PC-3 (cell line): ENCODE results near the gene ESR1.

Experiments
- EZH2 ChIP-seq: fragments of 300-600 bp; sonication (generic); IDR thresholded peaks from one replicate; pipeline ENCODE4 v1.6.1; 2017; ENCODE audit warnings: antibody characterized with exemption, mild to moderate bottlenecking, low read length; ENCODE audit not compliant: unreplicated experiment
- EZH2phosphoT487 ChIP-seq: fragments of 300-600 bp; sonication (generic); IDR thresholded peaks from 2 replicates; pipeline ENCODE4 v1.6.1; 2018; ENCODE audit warnings: mild to moderate bottlenecking, antibody characterized with exemption, low read length, borderline replicate concordance
- TF ChIP-seq, protein P1 (sequence below): fragments of 300-600 bp; sonication (generic); conservative IDR thresholded peaks from 2 replicates; pipeline ENCODE4 v1.5.1; 2017; ENCODE audit warnings: antibody characterized with exemption, low read depth, mild to moderate bottlenecking, low read length

DNA sequence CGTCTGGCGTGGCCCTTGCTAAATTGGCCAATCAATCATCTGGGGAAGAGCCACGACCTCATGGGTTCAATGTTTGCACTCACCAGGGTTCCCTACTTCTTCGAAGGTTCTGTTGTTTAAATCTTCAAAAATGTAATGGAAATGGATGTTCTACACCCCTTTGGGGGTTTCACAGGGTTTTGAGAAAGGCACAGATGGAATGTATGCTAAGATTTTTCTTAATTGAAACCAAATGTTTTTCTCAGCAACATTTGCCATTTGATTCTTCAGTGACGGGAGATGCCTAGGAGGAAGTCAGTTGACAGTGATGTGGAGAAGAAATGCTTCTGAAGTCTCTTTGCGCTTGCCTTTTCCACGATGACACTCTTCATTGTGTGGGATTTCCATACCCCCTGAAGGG is 312.3 kb downstream of the ESR1 start:
- TF ChIP-seq, protein P1, sequence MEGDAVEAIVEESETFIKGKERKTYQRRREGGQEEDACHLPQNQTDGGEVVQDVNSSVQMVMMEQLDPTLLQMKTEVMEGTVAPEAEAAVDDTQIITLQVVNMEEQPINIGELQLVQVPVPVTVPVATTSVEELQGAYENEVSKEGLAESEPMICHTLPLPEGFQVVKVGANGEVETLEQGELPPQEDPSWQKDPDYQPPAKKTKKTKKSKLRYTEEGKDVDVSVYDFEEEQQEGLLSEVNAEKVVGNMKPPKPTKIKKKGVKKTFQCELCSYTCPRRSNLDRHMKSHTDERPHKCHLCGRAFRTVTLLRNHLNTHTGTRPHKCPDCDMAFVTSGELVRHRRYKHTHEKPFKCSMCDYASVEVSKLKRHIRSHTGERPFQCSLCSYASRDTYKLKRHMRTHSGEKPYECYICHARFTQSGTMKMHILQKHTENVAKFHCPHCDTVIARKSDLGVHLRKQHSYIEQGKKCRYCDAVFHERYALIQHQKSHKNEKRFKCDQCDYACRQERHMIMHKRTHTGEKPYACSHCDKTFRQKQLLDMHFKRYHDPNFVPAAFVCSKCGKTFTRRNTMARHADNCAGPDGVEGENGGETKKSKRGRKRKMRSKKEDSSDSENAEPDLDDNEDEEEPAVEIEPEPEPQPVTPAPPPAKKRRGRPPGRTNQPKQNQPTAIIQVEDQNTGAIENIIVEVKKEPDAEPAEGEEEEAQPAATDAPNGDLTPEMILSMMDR, result no peak
- TF ChIP-seq EZH2phosphoT487 (no peak), EZH2 (no peak)
